NB4 (cell line): ENCODE results near the gene LRRC32.

Experiments used
- MAX ChIP-seq: IDR thresholded peaks from 2 replicates; pipeline ENCODE4 v1.6.1; 2011; ENCODE audit warnings: low read depth, low read length
- POLR2A ChIP-seq: IDR thresholded peaks from 2 replicates; pipeline ENCODE4 v1.6.1; 2011; ENCODE audit warnings: mild to moderate bottlenecking; ENCODE audit not compliant: insufficient read length; ENCODE audit errors: extremely low read depth
- TF ChIP-seq, protein P1 (sequence below): IDR thresholded peaks from one replicate; pipeline ENCODE4 v1.5.1; 2012; ENCODE audit warnings: low read depth, low read length

GRCh38 chr11:76717369-76717768 lies 46.8 kb upstream of the LRRC32 start:
- TF ChIP-seq, protein P1, sequence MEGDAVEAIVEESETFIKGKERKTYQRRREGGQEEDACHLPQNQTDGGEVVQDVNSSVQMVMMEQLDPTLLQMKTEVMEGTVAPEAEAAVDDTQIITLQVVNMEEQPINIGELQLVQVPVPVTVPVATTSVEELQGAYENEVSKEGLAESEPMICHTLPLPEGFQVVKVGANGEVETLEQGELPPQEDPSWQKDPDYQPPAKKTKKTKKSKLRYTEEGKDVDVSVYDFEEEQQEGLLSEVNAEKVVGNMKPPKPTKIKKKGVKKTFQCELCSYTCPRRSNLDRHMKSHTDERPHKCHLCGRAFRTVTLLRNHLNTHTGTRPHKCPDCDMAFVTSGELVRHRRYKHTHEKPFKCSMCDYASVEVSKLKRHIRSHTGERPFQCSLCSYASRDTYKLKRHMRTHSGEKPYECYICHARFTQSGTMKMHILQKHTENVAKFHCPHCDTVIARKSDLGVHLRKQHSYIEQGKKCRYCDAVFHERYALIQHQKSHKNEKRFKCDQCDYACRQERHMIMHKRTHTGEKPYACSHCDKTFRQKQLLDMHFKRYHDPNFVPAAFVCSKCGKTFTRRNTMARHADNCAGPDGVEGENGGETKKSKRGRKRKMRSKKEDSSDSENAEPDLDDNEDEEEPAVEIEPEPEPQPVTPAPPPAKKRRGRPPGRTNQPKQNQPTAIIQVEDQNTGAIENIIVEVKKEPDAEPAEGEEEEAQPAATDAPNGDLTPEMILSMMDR = no peak
- TF ChIP-seq MAX = no peak
- TF ChIP-seq POLR2A = no peak
